Umbilical cord (tissue), 2 donors: ENCODE results near the gene GUK1. TPM values are rescaled to one million over a fixed set of nuclear protein-coding genes. Genes with fewer than 3 reads are reported as not detected.

Experiments
- DNase-seq: peaks from one replicate; pipeline ENCODE4 v3.0.0-alpha.2; 2015; ENCODE audit warnings: low spot score
- total RNA-seq: library from RNA; depleted of rRNA; stranded (reverse); fragments of >200 nt; gene quantifications from one replicate; pipeline ENCODE4 v1.2.3, GENCODE V29; 2014; ENCODE audit warnings: low replicate concordance; ENCODE audit not compliant: insufficient read depth

Gene GUK1
- total RNA-seq, 1 donor from 2014 or later = 239 TPM

- DNase-seq = no peak
Measured at GRCh38 chr1:228125185-228125584, 14.9 kb upstream of the GUK1 start.

- no peak for DNase-seq
Measured at GRCh38 chr1:228131766-228132165, 8.3 kb upstream of the GUK1 start.

DNA sequence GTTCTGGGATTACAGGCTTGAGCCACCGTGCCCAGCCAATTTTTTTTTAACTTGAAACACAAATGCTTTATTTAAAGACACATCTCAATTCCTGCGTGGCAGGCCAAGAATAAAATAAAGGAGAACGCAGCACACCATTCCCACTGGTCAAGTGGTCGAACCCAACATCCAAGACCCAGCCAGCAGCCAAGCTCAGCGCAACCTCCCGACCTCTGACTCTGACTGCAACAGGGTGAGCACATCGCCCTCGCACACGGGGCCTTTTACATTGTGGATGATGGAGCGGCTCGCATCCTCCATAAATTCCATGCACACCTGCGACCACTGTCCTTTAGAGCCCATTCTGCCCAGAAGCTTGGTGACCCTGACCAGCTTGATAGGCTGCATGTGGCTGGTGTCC lies 5.5 kb upstream of the GUK1 start:
- no peak for DNase-seq

DNA sequence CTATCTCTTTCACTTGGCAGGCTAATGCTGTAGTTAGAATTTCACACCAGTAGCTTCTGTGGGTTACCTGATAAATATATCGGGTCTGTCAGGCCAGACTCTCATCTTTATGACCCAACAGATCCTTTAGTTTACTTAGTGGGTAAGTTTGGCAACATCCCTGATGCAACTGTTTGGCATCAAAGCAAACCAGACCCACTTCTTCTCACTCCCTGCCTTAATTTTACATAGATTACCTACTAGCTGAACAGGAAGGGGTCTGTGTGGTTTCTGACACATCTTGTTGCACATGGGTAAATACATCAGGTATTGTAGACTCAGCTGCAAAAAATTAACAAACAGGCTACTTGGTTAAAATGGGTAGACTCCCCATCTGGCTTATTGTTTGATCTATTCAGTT lies 3.2 kb upstream of the GUK1 start:
- DNase-seq = no peak

GRCh38 chr1:228139406-228139930 lies 611 bp upstream of the GUK1 start:
- DNase-seq = no peak

DNA sequence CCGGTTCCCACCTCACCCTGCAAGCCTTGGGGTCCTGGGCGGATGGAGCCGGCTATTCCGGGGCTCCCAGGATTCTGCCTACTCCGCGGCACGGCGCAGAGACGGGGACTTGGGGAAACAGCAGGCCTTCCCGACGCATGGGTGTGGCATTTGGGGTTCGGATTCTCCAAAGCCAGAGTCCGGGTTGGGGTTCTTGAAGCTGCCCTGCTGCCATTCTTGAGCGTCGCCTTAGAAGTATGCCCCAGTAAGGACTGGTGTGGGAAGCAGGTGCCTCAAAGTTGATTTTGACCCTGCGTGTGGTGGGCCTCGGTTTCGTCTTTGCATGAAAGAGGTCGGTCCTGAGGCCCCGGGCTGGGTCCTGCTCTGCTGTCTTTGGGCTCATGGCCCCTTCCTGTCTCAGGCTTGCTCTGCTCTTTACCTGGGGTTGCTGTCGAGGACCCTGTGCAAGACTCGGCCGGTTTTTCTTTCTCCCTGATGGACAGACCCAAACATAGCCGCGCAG lies 696 bp downstream of the GUK1 start:
- no peak for DNase-seq

- DNase-seq = no peak
Measured at GRCh38 chr1:228141226-228142044, 1.4 kb downstream of the GUK1 start.

GRCh38 chr1:228142155-228142691 lies 2.1 kb downstream of the GUK1 start:
- DNase-seq = no peak

DNA sequence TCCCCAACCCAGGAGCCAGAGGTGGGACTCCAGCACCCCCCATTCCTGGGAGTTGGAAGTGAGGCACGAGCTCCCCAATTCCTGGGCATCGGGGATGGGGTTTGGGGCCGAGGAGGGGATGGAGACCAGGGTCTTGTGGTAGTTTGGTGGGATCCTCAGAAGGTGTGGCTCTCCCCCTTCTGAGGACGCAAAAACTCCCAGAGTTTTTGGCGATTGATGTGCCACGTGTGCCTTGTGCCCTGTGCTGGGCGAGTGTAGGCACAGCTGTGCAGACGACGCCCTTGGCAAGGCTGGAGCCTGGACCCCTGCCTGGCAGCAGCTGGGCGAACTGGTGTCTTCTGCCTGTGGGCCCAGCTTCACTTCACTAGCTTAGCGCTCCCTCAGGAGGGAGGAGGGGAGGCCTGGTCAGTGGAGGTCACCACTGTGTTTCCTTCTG lies 2.6 kb downstream of the GUK1 start:
- no peak for DNase-seq

GRCh38 chr1:228143480-228144192 lies 3.6 kb downstream of the GUK1 start:
- no peak for DNase-seq

DNA sequence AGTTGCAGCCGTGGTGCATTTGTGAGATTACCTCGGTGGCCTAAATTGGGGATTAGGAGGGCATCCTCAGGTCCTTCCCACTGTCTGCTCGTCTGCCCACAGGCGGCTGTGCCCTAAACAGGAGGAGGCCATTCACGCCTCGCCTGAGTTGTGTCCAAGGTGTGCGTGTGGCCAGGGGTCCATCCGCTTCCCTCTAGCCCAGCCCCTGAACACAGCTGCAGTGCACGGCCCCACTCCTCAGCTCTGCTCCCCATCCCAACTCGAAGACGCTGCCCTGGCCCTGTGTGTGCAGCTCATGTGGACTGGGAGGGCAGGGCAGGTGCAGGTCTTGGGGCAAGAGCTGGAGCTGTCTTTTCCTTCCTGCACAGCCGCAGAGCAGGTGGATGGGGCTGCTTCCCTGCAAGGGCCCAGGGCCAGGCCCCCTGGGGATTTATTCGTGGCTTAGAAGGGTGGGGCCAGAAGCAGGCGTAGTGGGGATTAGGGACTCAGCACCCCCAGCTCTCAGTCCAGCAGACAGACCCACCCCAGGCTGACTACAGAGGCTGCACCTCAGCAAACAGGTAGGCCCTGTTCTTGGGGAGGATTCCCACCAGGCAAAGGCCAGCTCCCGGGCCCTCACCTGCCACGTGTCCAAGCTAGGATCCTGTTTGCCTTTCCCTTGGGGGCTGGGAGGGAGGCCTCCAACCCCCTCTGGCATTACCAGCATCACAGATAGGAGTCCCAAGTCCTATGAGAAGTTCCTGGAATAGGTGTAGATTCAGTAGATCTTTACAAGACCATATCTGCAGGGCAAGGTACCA lies 4.3 kb downstream of the GUK1 start:
- DNase-seq = no peak

DNA sequence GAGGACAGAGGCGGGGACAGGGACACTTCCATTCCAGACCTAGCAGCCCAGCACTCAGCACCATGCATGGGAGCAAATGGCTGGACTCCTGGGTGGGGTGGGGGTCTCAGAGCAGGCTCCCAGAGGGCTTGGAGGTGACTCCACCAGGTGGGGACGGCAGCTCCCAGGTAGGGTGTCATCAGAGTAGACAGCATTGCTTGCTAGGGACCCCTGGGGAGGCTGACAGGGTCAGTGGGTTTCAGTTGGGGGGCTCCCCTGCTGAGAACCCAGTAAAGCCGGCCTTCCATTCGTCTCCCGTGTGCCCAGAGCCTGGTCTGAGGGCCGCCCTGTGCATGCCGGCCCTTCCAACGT lies 4.9 kb downstream of the GUK1 start:
- DNase-seq = no peak

DNA sequence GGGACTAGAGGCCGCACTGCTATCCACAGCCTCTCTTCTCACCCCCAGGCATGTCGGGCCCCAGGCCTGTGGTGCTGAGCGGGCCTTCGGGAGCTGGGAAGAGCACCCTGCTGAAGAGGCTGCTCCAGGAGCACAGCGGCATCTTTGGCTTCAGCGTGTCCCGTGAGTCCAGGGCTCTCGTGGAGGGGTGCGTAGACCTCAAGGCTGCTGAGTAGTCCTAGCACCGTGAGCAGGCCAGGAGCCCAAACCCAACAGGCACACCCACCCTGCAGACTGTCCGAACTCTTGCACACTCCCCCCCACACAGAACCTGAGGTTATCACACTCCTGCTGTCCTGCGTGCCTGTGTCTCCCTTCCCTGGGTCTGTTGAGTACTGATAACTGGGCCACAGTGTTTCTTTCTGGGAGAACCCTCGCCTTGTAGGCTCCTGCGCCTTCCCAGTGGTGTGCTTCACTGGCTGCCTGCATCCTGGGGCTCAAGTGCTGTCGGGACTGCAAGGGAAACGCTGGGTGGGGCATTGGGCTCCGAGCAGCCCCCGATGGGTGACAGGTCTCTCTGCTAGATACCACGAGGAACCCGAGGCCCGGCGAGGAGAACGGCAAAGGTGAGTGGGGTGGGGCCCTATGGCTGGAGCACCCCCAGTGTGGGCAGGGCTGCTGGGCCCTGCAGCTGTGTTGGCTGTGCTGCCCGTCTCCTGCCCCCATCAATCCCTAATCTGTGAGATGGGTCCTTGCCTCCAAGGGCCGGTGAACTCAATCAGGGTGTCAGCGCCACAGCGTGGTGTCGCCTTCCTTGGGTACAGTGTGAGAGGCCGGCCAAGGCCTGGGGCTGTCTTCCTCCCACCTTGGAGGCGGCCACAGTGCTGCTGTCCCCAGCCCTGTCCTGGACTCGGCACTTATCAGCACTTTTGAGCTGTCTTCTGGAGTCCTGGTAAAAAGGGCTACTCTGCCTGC lies 5.7 kb downstream of the GUK1 start:
- DNase-seq = no peak

- DNase-seq = no peak
Measured at GRCh38 chr1:228146417-228147150, 6.5 kb downstream of the GUK1 start.

DNA sequence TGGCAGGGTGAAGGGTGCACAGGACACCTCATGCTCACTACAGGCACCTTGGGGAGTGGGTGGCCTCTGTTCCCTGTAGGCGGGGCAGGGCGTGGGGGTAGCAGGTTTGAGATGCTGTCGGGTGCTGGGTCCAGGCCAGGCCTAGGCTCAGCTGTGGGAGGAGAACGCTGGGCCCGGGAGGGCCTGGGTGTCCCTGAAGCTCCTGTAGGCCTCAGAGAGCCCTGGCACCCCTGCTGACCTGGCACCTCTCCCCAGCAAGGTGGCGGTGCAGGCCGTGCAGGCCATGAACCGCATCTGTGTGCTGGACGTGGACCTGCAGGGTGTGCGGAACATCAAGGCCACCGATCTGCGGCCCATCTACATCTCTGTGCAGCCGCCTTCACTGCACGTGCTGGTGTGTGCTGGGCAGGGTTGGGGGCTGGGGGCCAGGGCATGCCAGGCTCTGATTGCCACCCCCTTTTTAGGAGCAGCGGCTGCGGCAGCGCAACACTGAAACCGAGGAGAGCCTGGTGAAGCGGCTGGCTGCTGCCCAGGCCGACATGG lies 7.1 kb downstream of the GUK1 start:
- no peak for DNase-seq

- no peak for DNase-seq
Measured at GRCh38 chr1:228147768-228148167, 7.7 kb downstream of the GUK1 start.

GRCh38 chr1:228148196-228148861 lies 8.2 kb downstream of the GUK1 start:
- DNase-seq = peak; percentile 61

- no peak for DNase-seq
Measured at GRCh38 chr1:228148935-228149405, 8.9 kb downstream of the GUK1 start.
